Hematopoietic multipotent progenitor cell treated with erythropoietin and hydrocortisone succinate and interleukin-3 and kit ligand, for 6 days (in vitro differentiated cells): ENCODE results near the gene ITGBL1.
A peak's percentile ranks its signal among the peaks of the same experiment; 100 is the strongest.

Source experiments
- DNase-seq: peaks from one replicate; pipeline ENCODE4 v3.0.0-alpha.2; 2015

Gene ITGBL1

DNA sequence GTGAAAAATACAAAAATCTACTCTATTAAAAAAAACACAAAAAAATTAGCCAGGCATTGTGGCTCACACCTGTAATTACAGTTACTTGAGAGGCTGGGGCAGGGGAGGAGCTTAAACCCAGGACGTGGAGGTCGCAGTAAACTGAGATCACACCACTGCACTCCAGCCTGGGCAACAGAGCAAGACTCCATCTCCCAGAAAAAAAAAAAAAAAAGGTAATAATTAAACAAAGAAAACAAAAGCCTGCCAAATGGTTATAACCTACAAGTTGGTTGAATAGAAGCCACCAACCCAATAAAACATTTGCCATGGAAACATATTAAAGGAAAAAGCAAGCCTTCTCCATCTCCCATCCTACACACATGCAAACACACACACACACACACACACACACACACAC is 255.2 kb downstream of the ITGBL1 start:
- DNase-seq = no peak

DNA sequence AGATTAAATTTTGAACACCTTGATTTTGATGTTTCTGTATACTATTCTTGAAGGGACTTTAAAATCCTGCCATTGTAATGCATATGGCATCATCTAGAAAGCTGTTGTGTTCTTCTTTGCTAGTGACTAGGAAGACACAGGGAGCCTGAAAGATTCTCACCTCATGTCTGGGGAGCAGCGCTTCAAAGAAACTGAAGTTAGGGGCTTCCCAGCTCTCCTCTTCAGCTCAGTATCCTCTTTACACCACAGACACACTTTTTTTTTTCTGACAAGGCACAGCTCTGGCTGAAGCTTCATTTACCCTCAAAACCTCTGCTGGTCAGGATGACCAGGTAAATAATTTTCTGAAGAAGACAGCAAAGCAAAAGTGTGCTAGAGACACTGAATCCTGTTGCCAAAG is 255.6 kb downstream of the ITGBL1 start:
- no peak for DNase-seq

DNA sequence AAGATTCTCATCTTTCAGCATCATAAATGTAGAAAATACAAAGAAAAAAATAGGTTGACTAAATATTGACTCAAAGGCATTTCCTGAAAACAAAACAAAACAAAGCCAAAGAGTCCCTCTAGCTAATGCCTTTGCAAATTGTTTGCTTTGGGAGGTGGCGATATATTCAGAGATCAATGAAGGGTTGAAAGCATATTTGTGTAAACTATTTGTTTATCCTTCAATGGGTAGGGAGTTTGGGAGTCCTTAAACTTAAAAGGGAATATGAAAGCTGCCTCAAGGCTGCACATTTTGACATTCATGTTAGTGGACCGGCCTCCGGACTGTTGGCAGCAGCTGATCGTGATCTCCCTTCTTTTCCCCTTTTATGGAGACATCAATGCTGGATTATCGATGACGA is 257.5 kb downstream of the ITGBL1 start:
- DNase-seq = no peak

DNA sequence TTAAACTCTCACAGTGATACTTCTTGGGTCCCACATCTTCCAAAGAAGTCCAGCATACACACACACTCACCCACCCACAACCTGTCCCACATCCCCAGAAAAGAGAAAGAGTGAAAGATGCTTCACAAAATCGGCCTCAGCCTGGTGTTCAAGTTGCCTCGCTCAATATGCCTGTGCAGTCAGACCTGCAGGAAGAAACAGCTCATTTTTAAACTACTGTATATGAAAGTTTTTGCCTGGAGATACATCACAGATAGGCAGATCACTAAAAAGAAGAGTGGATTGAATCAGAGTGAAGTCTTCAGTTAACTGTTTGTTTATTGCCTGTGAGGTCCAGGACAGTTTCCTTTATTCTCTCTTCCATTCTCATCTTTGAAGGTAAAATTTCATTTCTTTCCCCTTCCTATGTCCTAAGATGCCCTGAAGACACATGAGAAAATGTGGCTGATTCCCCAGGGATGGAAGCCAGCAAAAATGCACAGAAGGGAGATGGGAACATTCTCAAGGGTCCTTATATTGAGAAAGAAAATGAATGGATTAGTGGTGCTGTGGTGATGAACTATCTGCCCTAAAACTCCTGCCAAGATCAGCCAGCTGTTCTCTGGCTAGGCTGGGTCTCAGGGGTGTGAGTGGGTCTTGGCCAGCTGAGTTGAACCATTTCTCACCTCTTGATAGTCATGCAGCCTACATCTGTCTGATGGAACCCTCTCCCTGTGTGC is 259.0 kb downstream of the ITGBL1 start:
- no peak for DNase-seq

DNA sequence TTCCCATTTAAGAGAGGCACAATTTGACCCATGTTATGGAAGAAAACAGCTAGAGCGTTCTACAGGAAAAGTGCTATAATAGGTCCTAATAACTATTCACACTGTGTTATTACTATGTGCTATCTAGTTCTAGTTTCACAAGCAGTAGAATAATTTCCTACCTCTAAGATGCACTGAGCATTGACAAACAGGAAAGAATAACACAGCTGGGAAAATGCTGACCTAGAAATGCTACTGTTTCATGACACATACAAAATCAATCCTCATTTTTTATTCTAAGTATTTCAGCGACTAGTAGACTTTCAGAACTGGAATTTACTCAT is 259.5 kb downstream of the ITGBL1 start:
- DNase-seq = no peak

DNA sequence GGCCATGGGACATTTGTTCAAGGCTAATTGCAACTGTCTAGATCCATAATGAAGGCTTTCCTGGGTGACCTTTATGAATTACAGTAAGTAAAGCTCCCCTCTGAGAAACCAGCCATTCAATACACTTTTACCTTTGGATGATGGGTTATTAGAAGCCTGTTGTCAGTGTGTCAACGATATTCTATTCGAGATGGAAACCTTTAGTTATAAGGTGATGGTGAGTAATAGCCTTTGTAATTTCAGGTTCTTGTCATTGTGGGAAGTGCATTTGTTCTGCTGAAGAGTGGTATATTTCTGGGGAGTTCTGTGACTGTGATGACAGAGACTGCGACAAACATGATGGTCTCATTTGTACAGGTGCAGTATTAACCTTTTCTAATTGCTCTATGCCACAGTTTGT is 261.7 kb downstream of the ITGBL1 start:
- DNase-seq = no peak

DNA sequence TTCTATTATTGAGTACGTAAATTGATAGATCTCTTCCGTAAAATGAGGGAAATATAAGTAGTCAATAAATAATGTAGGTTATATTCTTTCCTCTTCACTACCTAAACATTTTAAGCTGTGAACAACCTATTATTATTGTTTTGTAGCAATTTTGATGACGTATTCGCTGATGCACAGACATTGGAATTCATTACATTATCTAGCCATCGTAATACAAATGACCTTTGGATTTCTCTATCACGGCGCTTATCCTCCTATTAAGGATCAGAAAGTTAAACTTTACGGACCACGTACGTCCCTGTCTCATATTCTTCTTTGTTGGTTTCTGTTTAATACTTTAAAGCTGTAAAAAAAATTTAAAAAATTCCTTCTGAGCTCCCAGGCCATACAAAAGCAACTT is 264.9 kb downstream of the ITGBL1 start:
- no peak for DNase-seq

DNA sequence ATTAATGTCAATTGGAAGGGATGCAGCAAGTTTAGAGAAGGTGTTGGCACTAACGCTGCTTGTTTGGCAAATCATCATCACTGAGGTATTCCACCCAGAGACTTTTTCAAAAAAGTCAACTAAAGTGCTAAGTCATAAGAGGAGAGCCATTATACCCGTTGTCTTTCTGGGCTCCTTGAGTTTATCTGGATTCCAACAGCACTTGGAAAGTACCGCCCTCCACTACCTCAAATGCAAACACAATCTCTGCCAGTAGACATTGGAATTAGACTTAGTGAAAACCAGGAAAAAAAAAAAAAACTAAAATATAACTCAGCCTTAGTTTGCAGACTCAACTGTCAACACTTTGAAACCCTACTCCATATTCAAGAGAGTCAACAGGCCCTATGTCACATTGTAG is 266.0 kb downstream of the ITGBL1 start:
- no peak for DNase-seq

DNA sequence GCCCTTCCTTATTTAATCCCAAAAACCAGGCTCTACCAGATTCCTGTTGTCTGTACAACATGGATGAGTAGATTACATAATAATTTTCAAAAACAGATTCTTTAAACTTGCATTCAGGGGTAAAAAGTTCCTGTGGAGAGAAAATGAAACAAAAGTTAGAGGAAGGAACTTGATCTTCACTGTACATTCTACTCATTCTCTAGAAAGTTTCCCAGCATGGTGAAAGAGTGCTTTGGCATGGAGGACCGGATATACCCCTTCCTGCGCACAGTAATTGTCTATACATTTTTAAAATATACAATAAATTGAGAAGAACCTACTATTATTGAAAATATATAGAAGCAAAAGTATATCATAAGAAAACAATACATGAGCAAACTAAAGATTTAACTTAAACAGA is 274.2 kb downstream of the ITGBL1 start:
- no peak for DNase-seq

DNA sequence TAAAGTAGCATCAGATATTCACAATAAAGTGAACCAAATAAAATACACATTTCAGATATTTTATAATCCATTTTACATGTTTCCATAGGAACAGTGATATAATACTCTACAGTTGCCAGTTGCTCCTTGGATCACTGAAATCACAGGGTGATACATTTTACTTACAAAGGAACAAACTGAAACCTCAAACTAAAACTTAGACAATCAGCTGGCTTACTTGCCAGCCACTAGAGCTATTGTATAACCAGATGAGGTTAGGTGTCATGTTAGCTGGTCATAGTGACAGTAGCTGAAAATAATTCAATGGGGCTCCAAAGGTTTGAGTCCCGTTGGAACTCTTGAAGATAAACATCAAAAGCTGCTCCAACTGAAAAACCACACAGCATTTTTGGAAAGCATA is 274.6 kb downstream of the ITGBL1 start:
- no peak for DNase-seq

DNA sequence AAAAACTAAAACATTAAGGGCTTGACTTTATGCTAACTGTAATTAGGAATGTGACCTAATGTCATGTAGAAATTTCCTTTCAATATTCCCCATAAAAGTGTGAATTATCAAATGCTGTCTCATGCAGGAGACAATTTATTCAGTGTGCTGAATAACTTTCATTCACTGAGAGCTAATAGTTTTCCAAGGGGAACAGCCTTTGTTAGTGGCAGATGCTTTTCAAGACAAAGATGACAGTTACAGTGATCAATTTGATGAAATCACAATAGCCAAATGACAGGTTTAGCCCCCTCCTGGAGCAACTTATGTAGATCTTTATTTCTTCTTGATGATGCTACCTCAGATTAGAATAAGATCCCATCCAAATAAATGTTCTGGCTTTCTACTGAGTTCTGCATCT is 275.5 kb downstream of the ITGBL1 start:
- DNase-seq = no peak

DNA sequence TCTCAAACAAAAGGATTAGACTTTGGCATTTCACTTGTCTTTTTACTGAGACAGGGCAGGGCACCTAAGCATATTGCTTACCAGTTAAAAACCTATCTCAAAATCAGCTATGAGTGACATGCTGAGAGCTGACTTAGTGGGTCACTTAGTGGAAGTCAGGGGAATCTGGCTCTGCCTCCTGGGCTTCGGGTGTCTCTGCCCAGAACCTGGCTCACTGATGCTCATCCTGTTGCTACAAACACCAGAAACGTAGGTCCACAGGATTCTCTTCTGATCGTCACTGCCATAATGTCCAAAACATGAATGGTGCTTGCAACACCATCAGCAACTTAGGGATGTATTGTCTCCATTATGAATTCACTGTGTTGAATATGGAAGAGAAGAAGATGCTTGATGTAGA is 276.1 kb downstream of the ITGBL1 start:
- DNase-seq = no peak

DNA sequence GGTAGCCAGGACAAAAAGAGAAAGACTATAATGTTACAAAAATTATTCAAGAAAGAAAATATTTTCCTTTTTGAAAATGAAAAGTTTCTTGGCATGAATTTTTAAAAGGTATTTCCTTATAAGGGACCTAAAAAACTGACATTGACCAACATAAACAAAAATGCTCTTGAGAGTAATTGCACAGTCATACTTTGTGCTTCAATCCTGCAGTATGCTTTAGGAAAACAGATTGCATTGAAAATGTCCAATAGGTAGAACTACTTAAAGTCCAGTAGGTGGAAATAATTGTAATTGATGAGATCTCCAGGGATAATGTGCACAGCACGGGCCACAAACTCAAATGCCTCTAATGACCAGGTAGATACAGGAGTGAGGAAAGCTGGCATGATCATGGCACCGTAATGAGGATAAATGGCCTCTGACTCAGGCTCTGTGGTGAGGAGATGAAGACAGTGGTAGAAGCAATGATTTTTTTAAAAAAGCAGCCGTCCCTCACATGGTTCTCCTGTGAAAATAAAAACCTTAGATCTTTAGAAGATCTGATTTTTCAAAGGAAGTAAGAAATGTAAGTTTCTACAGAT is 278.0 kb downstream of the ITGBL1 start:
- DNase-seq = no peak

DNA sequence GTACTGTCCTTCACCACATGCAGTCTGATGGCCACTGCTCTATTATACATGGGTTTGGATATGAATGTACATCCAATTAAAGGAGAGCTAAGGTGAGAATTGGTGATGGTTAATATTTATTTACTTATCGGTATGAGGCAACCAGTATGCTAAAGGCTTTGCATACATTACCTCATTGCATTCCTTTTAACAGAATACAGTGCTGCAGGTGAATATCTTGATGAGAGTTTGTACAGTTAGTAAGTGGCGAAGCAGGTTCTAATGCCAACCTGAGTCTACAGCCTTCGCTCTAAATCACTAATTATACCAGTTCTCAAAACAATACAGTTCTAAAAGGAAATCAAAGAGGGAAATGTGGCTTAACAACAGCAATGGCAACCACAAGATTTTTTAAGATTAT is 284.1 kb downstream of the ITGBL1 start:
- no peak for DNase-seq

DNA sequence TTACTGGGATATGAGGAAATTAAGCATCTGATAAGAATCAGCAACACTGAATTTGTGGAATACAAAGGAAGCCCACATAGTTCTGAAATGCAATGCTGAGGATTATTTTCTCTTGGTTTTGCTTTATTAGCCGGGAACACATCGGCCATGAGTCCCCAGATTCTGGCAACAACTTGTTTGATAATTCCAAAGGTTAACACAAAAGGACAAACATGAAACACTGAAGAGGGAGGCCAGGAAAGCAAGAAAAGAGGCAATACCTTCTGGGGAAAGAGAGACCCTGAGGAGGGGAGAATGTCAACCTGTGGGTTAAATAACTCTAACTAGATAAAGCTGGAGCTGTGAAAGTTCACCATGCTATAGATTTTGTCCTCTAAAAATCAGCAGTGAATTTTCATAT is 285.9 kb downstream of the ITGBL1 start:
- no peak for DNase-seq

DNA sequence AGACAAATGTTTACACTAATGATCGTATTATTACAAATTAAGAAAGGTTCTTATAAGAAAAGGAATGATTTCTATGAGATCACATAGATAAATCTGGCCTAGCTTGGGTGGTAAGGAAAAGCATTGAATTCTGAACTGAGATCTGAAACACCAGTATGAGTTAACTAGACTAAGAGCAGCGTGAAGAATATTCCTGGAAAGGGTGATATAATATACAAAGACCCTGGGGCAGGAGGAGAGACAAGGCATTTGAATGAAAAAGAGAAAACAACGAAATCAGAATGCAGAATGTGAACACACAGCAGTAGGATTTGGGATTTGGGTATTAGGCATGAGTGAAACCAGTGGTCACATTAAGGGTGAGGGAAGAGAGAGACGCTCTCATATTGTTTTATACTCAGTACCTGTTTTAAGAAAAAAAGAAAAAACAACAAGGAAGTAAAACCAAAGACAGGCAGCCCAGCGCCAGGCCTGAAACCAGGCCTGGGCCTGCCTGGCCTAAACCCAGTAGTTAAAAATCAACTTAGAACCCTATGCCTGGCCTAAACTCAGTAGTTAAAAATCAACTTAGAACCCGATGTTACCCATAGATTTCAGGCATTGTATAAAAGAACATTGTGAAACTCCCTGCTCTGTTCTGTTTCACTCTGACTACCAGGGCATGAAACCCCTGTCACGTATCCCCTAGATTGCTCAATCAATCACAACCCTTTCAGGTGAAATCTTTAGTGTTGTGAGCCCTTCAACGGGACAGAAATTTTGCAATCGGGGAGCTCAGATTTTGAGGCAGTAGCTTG is 287.1 kb downstream of the ITGBL1 start:
- no peak for DNase-seq

DNA sequence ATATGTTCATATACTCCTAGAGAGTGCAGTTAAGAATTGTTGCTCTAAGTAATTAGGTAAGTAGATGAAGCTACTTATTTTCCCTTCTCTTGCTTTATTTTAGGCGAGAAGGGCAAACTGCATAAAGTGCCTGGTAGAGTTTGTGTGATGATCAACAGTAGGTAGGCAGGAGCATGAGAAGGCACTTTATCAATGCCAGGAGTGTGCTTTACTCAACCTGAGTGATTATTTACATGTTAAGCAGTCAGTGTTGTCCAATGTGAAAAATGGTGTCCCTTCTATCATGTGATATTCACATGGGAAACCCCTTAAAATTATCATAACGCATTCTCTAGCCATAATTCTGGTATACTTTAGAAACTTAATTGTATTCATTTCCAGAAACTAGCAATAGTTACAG is 294.0 kb downstream of the ITGBL1 start:
- DNase-seq = no peak

DNA sequence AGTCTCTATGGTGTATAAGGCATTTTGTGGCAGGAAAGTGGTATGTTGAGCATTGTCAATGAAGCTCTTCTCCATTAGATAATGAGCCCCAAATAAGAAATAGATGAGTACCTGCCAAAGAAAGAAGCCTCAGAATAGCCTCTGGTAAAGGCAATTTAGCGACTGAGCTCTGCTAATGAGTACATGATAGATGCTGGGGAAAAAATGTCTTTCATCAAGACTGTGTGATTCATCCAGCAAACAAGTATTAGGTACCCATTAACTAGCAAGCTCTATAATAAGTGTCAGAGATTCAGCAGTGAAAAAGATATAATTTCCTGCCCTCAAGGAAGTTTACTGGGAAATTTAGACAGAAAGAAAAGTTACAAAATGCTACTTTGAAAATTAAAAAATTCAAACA is 294.6 kb downstream of the ITGBL1 start:
- no peak for DNase-seq

DNA sequence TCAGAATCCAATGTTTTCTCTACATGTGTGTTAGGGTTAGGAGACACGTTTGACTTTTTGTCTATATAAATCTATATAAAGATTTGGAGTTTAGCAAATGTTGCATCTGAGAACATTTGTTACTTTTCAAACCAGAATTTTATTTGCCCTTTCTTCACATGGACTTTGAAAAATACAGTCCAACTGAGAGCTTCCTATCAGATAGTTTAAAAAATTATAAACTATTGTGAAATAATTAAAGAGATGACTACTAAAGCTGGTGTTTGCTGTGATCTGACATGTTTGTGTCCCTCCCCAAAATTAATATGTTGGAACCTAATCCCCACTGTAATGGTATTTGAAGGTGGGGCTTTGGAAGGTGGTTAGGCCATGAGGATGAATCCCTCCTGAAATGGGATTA is 297.1 kb downstream of the ITGBL1 start:
- no peak for DNase-seq

DNA sequence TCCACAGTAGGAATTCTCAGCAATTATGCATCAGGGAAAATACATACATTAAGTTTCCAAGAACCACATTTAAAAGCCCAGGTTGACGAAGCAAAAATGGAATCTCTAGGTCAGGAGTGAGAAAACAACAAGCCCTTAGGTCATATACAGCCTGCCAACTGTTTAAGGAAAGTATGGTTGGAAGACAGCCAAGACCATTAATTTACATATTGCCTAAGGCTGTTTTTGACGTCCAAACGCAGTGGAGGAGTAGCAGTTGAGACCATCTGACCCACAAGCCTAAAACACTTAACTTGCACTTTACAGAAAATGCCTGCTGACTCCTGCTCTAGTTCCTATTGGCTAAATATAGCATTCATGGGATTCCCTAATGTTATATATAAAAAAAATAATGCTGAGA is 299.0 kb downstream of the ITGBL1 start:
- DNase-seq = peak; percentile 39

DNA sequence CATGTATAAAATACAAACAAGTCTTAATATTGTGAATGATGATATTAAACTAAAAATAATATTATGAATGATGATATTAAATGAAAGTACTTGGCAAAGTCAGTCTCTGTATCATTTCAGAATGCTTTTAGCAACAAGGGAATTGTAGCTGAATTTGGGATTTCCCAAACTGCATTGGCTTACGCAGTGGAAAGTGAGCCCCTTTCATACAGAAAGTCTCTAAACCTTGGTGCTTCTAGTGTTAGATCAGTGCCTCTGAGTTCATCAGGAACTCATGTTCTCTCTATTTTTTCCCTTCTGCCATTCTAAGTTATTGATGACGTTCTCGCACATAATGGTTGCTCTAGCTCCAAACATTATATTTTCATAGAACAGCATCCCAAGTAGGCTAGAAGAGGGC is 300.0 kb downstream of the ITGBL1 start:
- DNase-seq = no peak

DNA sequence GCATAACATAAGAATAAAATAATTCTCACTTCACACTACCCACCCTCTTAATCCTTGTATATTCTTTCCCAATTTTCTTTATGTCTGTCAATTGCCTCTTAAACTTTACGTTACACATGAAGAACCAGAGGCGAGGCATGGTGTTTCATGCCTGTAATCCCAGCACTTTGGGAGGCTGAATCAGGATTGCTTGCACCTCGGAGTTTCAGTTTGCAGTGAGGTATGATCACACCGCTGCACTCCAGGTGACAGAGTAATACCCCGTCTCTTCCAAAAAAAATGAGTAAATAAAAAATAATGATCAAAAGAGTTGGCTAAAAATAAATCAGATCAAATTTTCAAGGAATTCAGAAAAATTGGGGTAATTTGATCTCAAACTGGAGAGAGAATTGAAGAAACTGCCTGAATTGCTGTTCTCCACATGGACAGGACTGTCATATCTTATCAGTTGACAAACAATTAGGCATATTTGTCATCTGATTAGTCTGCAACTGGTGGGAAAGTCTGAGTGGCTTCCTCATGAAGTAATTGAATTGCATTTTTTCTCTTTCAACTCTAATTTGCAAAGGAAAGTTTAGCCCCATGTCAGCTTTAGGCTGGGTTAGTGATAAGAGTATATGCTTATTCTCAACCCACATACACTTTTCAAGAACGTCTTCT is 302.9 kb downstream of the ITGBL1 start:
- DNase-seq = no peak

DNA sequence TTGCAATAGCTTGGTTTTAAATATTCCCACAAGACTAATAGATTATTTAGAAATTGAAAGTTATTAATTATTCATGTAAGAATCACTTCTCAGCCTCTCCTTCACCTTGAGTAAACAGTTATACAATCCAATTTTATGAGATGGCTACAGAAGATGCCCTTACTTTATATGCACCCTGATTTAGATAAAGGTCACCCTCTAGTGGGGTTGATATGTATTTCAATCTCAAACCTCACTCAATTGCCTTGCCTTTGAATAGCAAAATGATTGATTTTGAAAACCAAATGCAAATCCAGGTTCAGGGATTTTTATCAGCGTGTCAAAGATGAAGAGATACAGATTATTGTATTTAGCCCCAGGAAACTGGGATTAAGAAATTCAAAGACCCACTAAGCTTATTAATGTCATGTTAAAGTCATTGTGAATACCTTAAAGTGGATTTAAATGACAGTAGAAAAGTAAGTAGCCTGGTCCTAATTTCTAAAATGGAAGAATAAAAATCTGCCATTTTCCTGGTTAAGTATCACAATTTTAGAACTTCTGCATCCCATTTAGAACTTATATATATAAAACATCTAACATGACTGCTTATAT is 305.1 kb downstream of the ITGBL1 start:
- peak; percentile 61 for DNase-seq

DNA sequence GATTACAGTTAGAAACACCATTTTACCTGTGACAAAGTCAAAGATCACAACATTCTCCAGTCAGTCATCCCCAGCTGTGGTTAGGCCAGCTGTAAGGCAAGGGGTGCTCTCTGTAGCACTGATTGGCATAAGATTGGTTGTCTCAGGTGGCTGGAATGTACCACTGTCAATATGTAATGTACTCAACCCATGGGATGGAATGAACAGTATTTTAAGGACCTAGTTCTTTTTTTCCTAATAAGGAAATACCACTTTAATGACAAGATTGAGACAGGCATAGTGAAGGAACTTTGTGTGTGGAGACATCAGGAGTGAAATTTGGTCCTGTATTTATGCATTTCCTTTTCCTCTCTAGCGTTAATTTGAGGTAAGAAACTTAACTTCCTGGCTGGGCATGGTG is 310.7 kb downstream of the ITGBL1 start:
- DNase-seq = no peak
